ENCODE measurements around the gene ZC3HAV1L.
A peak's percentile ranks its signal among the peaks of the same experiment; 100 is the strongest.
"Not testable (repeated sequence)": the region's sequence is repeated elsewhere in the genome, so short reads cannot be mapped to it uniquely, and the experiment has no call there.

Gene ZC3HAV1L

GRCh38 chr7:139054101-139054500 lies 18.3 kb upstream of the ZC3HAV1L start:
- no peak for DNase-seq (ENCODE audit: low read depth in 2 of 2, low spot score in 1 of 2)

- no peak for DNase-seq (ENCODE audit: low read depth in 2 of 2, low spot score in 1 of 2)
Observed at GRCh38 chr7:139051655-139052054, 15.8 kb upstream of the ZC3HAV1L start.

GRCh38 chr7:139049936-139050335 lies 14.1 kb upstream of the ZC3HAV1L start:
- no peak for DNase-seq (ENCODE audit: low read depth in 2 of 2, low spot score in 1 of 2)

GRCh38 chr7:139049111-139049510 lies 13.3 kb upstream of the ZC3HAV1L start:
- DNase-seq (ENCODE audit: low read depth in 2 of 2, low spot score in 1 of 2): no peak

GRCh38 chr7:139047970-139048369 lies 12.1 kb upstream of the ZC3HAV1L start:
- DNase-seq (ENCODE audit: low read depth in 2 of 2, low spot score in 1 of 2): no peak

- no peak for DNase-seq (ENCODE audit: low read depth in 2 of 2, low spot score in 1 of 2)
Observed at GRCh38 chr7:139046143-139046542, 10.3 kb upstream of the ZC3HAV1L start.

- no peak for DNase-seq (ENCODE audit: low read depth in 2 of 2, low spot score in 1 of 2)
Observed at GRCh38 chr7:139044813-139045794, 9.3 kb upstream of the ZC3HAV1L start.

GRCh38 chr7:139043823-139044812 lies 8.3 kb upstream of the ZC3HAV1L start:
- peak; percentile 57 to 70 for DNase-seq (ENCODE audit: low read depth in 2 of 2, low spot score in 1 of 2)

- no peak for DNase-seq (ENCODE audit: low read depth in 2 of 2, low spot score in 1 of 2)
Observed at GRCh38 chr7:139041378-139042085, 5.7 kb upstream of the ZC3HAV1L start.

- no peak for DNase-seq (ENCODE audit: low read depth in 2 of 2, low spot score in 1 of 2)
Observed at GRCh38 chr7:139038691-139039090, 2.8 kb upstream of the ZC3HAV1L start.

- DNase-seq (ENCODE audit: low read depth in 2 of 2, low spot score in 1 of 2): no peak
Observed at GRCh38 chr7:139036901-139037300, 1.1 kb upstream of the ZC3HAV1L start.

GRCh38 chr7:139034855-139035585 lies 822 bp downstream of the ZC3HAV1L start:
- no peak for DNase-seq (ENCODE audit: low read depth in 2 of 2, low spot score in 1 of 2)

GRCh38 chr7:139034336-139034735 lies 1.5 kb downstream of the ZC3HAV1L start:
- DNase-seq (ENCODE audit: low read depth in 2 of 2, low spot score in 1 of 2): no peak

GRCh38 chr7:139033346-139034114 lies 2.3 kb downstream of the ZC3HAV1L start:
- DNase-seq (ENCODE audit: low read depth in 2 of 2, low spot score in 1 of 2): no peak

GRCh38 chr7:139032473-139032872 lies 3.4 kb downstream of the ZC3HAV1L start:
- DNase-seq (ENCODE audit: low read depth in 2 of 2, low spot score in 1 of 2): no peak

- no peak for DNase-seq (ENCODE audit: low read depth in 2 of 2, low spot score in 1 of 2)
Observed at GRCh38 chr7:139029353-139029752, 6.5 kb downstream of the ZC3HAV1L start.

- no peak for DNase-seq (ENCODE audit: low read depth in 2 of 2, low spot score in 1 of 2)
Observed at GRCh38 chr7:139026551-139026950, 9.3 kb downstream of the ZC3HAV1L start.

GRCh38 chr7:139025861-139026260 lies 10.0 kb downstream of the ZC3HAV1L start:
- DNase-seq (ENCODE audit: low read depth in 2 of 2, low spot score in 1 of 2): not testable (repeated sequence)

GRCh38 chr7:139023076-139023475 lies 12.8 kb downstream of the ZC3HAV1L start:
- no peak for DNase-seq (ENCODE audit: low read depth in 2 of 2, low spot score in 1 of 2)

All from stimulated activated CD8-positive, alpha-beta memory T cell treated with anti-CD3 and anti-CD28 coated beads, Interleukin-4, amount 100 ng/mL, for 4 hours (primary cell).